PC-9 (cell line): ENCODE results near the gene HOXB6. TPM values are rescaled to one million over a fixed set of nuclear protein-coding genes. Genes with fewer than 3 reads are reported as not detected.

Source experiments
- BruUV-seq: library from RNA; stranded (reverse); fragments of 400-500 nt; replicated peaks from 2 replicates; lab custom pipeline; 2021; lab: Mats Ljungman, UMichigan
- CTCF ChIA-PET: fragments of 300-600 bp; sonication (Branson Sonifier 250); formaldehyde crosslinking; loops from one replicate; lab custom pipeline; 2022; ENCODE audit warnings: antibody characterized with exemption; lab: Charles Lee
- POLR2A ChIA-PET: fragments of 300-600 bp; sonication (Branson Sonifier 250); formaldehyde crosslinking; loops from one replicate; lab custom pipeline; 2022; ENCODE audit warnings: antibody characterized with exemption; ENCODE audit not compliant: unreplicated experiment; lab: Charles Lee
- DNase-seq, 2 experiments: peaks; one replicate each; pipeline versions ENCODE4 v3.0.0 to v3.0.0-alpha.2; 2015 to 2022; ENCODE audit warnings: mixed read lengths in 1 of 2
- H2AFZ ChIP-seq: fragments of 200-600 bp; sonication (generic); 2 replicates; pipeline ENCODE4 v1.8.1; 2017; ENCODE audit warnings: antibody characterized with exemption
- H3F3A ChIP-seq: fragments of 200-600 bp; sonication (generic); 2 replicates; pipeline ENCODE4 v1.8.1; 2017; ENCODE audit warnings: antibody characterized with exemption, mild to moderate bottlenecking, low read depth; ENCODE audit not compliant: insufficient read depth
- H3K27ac ChIP-seq: fragments of 200-600 bp; sonication (generic); 2 replicates; pipeline ENCODE4 v1.6.1; 2016; ENCODE audit warnings: mixed run types
- H3K27me3 ChIP-seq: fragments of 200-600 bp; sonication (generic); 2 replicates; pipeline ENCODE4 v1.6.1; 2016; ENCODE audit warnings: low read depth, mixed run types; ENCODE audit not compliant: insufficient read depth
- H3K36me3 ChIP-seq: fragments of 200-600 bp; sonication (generic); 2 replicates; pipeline ENCODE4 v1.6.1; 2016; ENCODE audit warnings: low read depth, mixed run types
- H3K4me1 ChIP-seq: fragments of 200-600 bp; sonication (generic); replicated peaks from 2 replicates; pipeline ENCODE4 v1.6.1; 2016; ENCODE audit warnings: mixed run types; ENCODE audit not compliant: insufficient read depth
- H3K4me2 ChIP-seq: fragments of 200-600 bp; sonication (generic); 2 replicates; pipeline ENCODE4 v1.6.1; 2017; ENCODE audit warnings: mixed run types
- H3K4me3 ChIP-seq: fragments of 200-600 bp; sonication (generic); 2 replicates; pipeline ENCODE4 v1.6.1; 2016; ENCODE audit warnings: mixed run types
- H3K79me2 ChIP-seq: fragments of 200-600 bp; sonication (generic); 2 replicates; pipeline ENCODE4 v1.6.1; 2017; ENCODE audit warnings: low read depth, mixed run types
- H3K9me2 ChIP-seq: fragments of 200-600 bp; sonication (generic); 2 replicates; pipeline ENCODE4 v1.8.1; 2017; ENCODE audit warnings: mild to moderate bottlenecking; ENCODE audit not compliant: insufficient read depth
- H3K9me3 ChIP-seq: fragments of 200-600 bp; sonication (generic); 2 replicates; pipeline ENCODE4 v1.8.1; 2016; ENCODE audit warnings: low read depth; ENCODE audit not compliant: insufficient read depth
- H4K20me1 ChIP-seq: fragments of 200-600 bp; sonication (generic); 2 replicates; pipeline ENCODE4 v1.8.1; 2017; ENCODE audit not compliant: insufficient read depth
- EZH2 ChIP-seq: fragments of 200-600 bp; sonication (generic); IDR thresholded peaks from 2 replicates; pipeline ENCODE4 v1.8.0; 2017; ENCODE audit warnings: antibody characterized with exemption, low read depth
- intact Hi-C: fragments of 100-400 bp; cut with micrococcal nuclease; formaldehyde crosslinking; loops from one replicate; pipeline ENCODE4 v1.10.0; 2022; ENCODE audit not compliant: unreplicated experiment
- total RNA-seq: library from RNA; stranded (reverse); gene quantifications from 2 replicates; pipeline ENCODE4 v1.2.3, GENCODE V29; 2021
- TF ChIP-seq, protein P1 (sequence below): fragments of 200-600 bp; sonication (generic); conservative IDR thresholded peaks from 2 replicates; pipeline ENCODE4 v1.6.1; 2017; ENCODE audit warnings: mixed run types, antibody characterized with exemption, mild to moderate bottlenecking, moderate library complexity

HOXB6 gene
- total RNA-seq, 1 experiment from 2014 or later: 30.7 TPM

DNA sequence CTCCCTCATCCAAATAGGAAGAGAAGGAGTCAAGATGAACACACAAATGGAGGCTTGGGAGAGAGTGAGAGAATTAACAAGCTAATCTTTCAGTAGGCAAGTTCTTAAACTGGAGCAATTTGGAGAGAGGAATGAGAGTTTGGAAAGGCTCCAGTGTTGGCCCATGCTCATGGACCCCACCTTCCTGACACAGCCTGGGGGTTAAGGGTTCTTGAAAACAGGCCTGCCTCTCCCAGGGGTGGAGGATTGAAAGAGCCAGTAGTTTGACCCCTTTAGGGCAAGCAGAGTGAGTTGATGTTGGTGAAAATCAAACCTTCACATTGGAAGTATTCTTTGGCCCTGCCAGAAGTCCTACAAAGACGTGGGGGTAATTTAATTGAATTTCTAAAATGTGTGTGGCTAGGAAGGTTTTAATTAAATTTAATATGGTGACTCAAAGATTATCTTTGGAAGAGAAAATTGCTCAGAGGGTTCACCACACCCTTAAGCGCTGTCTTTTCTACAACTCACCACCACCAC, 20.5 kb downstream of the HOXB6 start:
- ChIA-PET POLR2A (interaction anchor here (0.5 kb wide), 1 partner anchor 75 kb away, joined by 9 read pairs; no protein-coding TSS in a partner anchor), CTCF (no interaction called here)
- BruUV-seq: no TSS peak
- H3F3A ChIP-seq: peaks cover 9% of the 10 kb centered on the region; the same call in 1 of the 2 replicates
- TF ChIP-seq, protein P1, sequence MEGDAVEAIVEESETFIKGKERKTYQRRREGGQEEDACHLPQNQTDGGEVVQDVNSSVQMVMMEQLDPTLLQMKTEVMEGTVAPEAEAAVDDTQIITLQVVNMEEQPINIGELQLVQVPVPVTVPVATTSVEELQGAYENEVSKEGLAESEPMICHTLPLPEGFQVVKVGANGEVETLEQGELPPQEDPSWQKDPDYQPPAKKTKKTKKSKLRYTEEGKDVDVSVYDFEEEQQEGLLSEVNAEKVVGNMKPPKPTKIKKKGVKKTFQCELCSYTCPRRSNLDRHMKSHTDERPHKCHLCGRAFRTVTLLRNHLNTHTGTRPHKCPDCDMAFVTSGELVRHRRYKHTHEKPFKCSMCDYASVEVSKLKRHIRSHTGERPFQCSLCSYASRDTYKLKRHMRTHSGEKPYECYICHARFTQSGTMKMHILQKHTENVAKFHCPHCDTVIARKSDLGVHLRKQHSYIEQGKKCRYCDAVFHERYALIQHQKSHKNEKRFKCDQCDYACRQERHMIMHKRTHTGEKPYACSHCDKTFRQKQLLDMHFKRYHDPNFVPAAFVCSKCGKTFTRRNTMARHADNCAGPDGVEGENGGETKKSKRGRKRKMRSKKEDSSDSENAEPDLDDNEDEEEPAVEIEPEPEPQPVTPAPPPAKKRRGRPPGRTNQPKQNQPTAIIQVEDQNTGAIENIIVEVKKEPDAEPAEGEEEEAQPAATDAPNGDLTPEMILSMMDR: no peak
- no peak for TF ChIP-seq EZH2
- H3K9me3 ChIP-seq: no peaks in the 10 kb centered on the region
- no peak overlapping the region for H3K27ac ChIP-seq
- no peak overlapping the region for H2AFZ ChIP-seq
- H3K36me3 ChIP-seq: no peaks in the 10 kb centered on the region
- intact Hi-C loops: no loop called here
- DNase-seq: no peak
- H3K4me3 ChIP-seq: peak overlapping the region; percentile 67; the same call in 1 of the 2 replicates
- H3K4me2 ChIP-seq: peak overlapping the region; percentile 98
- 0 out of 2 replicates have a peak, but pooled peaks cover 5% of the 10 kb centered on the region for H3K79me2 ChIP-seq
- H3K27me3 ChIP-seq: no peaks in the 10 kb centered on the region
- H3K9me2 ChIP-seq: no peaks in the 10 kb centered on the region
- H3K4me1 ChIP-seq: peaks cover 12% of the 10 kb centered on the region
- no peaks in the 10 kb centered on the region for H4K20me1 ChIP-seq

DNA sequence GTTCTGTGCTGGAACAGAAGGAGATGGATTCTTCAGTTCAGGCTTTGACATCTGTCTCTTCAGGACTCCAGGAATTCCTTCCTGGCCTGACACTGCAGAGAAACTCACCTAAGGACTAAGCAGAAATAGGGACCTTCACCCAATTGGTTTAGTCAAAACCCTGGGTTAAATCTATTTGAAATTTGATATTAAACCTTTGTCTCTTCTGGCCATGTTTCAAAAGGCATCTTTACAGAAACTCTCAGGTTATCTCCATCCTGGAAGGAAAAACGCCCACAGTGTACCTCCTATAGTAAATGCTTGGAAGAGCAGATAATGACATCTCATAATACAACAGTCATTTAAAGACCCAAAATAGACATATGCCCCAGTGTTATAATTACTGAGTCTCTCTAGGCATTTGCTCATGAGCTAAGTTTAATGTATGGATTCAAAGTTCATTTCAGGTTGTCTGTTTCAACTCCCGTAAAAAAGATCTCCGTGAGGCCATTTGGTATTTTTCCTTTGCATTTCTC, 21.0 kb downstream of the HOXB6 start:
- peaks cover 12% of the 10 kb centered on the region for H3K4me1 ChIP-seq
- intact Hi-C loops: no loop called here
- ChIA-PET CTCF (no interaction called here), POLR2A (interaction anchor here (0.5 kb wide), 1 partner anchor 75 kb away, joined by 9 read pairs; no protein-coding TSS in a partner anchor)
- H3K4me3 ChIP-seq: no peak overlapping the region
- BruUV-seq: no TSS peak
- no peaks in the 10 kb centered on the region for H4K20me1 ChIP-seq
- no peaks in the 10 kb centered on the region for H3K27me3 ChIP-seq
- peaks cover 9% of the 10 kb centered on the region; the same call in 1 of the 2 replicates for H3F3A ChIP-seq
- H3K36me3 ChIP-seq: no peaks in the 10 kb centered on the region
- H2AFZ ChIP-seq: no peak overlapping the region
- no peak overlapping the region for H3K27ac ChIP-seq
- H3K79me2 ChIP-seq: 0 out of 2 replicates have a peak, but pooled peaks cover 5% of the 10 kb centered on the region
- no peak overlapping the region for H3K4me2 ChIP-seq
- H3K9me3 ChIP-seq: no peaks in the 10 kb centered on the region
- TF ChIP-seq EZH2: no peak
- TF ChIP-seq, protein P1: no peak
- no peaks in the 10 kb centered on the region for H3K9me2 ChIP-seq
- no peak for DNase-seq

DNA sequence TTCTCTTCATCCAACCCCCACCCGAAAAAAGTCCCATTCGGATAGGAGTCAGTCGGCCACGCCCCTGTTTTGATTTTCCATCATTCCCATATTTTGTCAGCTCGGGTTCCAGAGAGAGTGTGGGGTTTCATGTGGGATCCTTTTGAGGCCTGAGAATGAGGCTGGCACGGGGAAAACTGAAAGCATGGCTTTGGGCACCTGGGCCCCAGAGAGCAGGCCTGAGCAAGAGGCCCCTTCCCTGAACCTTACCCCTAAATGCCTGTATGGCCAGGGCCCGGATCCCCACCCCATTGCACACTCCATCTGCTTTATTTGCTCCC, 22.1 kb downstream of the HOXB6 start:
- Histone ChIP-seq H3K4me1 (peaks cover 11% of the 10 kb centered on the region), H3K9me3 (no peaks in the 10 kb centered on the region), H3K36me3 (no peaks in the 10 kb centered on the region), H3K9me2 (no peaks in the 10 kb centered on the region), H4K20me1 (no peaks in the 10 kb centered on the region), H3K27me3 (no peaks in the 10 kb centered on the region), H2AFZ (no peak overlapping the region), H3K79me2 (0 out of 2 replicates have a peak, but pooled peaks cover 5% of the 10 kb centered on the region), H3K4me3 (no peak overlapping the region), H3K4me2 (no peak overlapping the region), H3K27ac (no peak overlapping the region), H3F3A (peaks cover 4% of the 10 kb centered on the region; the same call in 1 of the 2 replicates)
- TF ChIP-seq EZH2: no peak
- TF ChIP-seq, protein P1: no peak
- no TSS peak for BruUV-seq
- DNase-seq: no peak
- POLR2A ChIA-PET: interaction anchor here (0.6 to 0.7 kb wide), 2 partner anchors 58 to 556 kb away, joined by 3 to 8 read pairs; no protein-coding TSS in a partner anchor
- intact Hi-C loops: no loop called here
- CTCF ChIA-PET: no interaction called here
